Glomerular visceral epithelial cell (primary cell): Measurements from ENCODE around the gene RAD51B.
A peak's percentile ranks its signal among the peaks of the same experiment; 100 is the strongest.
"Not testable (repeated sequence)": the region's sequence is repeated elsewhere in the genome, so short reads cannot be mapped to it uniquely, and the experiment has no call there.

ENCODE experiments used
- DNase-seq: peaks from one replicate; pipeline ENCODE4 v3.0.0-alpha.2; 2016; ENCODE audit errors: extremely low spot score

RAD51B gene

GRCh38 chr14:68295316-68295816 lies 475.8 kb downstream of the RAD51B start:
- no peak for DNase-seq

DNA sequence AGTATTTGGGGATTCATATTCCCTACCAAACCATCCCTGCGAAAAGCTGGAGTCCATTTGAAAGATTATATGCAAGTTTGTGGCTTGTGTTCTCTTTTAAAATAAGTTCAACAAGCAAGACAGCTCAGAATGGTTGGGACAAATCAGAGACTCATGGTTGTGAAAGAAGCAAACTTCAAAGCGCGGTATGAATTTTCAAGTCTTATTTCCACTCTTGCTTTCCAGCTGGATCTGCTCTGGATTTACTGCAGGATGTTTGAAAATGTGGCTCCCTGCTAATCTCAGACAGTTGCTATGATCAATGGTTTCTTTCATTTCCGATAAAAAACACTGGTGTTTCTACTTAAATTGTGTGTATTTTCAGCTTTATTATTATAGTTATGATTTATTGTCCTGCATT lies 477.5 kb downstream of the RAD51B start:
- DNase-seq, result no peak

- DNase-seq, result peak; percentile 22
Observed at GRCh38 chr14:68297876-68298468, 478.4 kb downstream of the RAD51B start.

GRCh38 chr14:68300608-68301007 lies 481.0 kb downstream of the RAD51B start:
- DNase-seq, result no peak

GRCh38 chr14:68301219-68301618 lies 481.6 kb downstream of the RAD51B start:
- DNase-seq, result no peak

GRCh38 chr14:68302938-68303337 lies 483.4 kb downstream of the RAD51B start:
- not testable (repeated sequence) for DNase-seq

DNA sequence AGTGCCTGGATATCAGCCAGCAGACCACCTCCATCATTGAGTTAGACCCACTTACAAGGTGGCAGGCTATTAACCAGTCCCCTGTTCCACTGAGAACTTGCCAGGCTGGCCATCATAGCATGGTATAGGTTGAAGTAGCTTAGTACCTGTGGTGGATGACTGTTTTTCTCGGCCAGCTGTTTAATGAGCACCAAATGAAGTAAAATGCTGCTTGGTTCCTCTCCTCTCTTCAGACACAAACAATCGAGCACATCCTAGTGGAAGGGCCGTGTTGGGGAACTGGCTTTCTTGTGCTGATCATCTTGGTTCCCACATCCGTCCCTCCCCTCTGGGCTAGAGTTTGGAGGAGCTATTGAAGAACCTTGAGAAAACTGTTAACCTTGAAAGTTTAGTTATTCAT lies 486.2 kb downstream of the RAD51B start:
- no peak for DNase-seq

- no peak for DNase-seq
Observed at GRCh38 chr14:68306265-68306933, 486.8 kb downstream of the RAD51B start.

DNA sequence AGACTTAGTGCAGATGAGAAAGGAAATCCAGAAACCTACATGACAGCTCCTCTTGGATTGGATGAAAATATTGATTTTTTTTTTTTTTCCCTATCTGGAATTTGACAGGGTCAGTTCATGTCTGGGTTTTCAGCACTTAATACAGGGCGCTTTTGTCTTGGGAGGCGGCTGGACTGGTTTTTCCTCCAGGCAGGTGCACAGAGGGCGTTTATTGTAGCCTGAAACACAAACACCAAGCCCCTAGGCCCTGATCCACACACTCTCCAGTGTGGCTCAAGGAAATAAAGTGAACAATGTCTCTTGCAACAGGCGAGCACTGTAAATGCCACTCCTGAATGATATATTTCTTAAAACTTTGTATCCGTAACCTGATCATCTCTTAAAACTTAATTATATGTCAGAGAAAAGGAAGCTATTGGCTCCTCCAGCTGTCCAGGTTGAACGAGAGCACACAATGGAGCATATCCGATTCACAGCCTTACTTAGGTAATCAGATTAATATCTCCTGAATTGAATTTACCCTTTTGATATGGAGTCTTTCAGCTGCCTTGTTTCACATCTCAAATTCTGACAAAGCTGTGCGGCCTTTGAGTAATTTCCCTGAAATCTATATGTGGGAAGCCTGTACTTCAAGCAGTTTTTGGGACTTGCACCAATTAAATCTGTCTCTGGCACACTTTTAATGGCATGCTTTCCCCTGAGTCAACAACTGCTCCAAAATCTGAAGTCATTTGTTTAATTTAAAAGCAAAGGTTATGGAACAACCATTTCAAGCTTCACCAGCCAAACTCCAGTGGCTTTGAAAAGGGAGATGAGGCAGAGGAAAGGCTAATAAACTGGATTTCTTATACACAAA lies 487.6 kb downstream of the RAD51B start:
- no peak for DNase-seq

DNA sequence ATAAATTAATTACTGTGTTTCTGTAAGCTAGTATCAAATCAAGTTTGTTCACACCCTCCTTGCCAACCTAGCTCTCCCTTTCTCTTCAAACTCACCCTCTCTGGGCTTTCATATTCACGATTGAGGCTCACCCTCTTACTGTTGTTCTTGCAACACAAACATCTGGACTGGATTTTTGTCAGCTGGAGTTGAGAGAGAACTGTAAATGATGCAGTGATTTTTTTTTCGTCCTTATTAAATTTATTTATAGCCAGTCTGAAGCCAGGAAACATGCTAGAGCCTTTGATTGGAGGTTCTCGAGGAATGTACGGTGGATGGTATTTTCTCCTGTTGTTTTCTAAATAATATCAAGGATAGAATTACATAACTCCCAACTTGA lies 488.2 kb downstream of the RAD51B start:
- DNase-seq, result no peak

- DNase-seq, result no peak
Observed at GRCh38 chr14:68308726-68309520, 489.3 kb downstream of the RAD51B start.

DNA sequence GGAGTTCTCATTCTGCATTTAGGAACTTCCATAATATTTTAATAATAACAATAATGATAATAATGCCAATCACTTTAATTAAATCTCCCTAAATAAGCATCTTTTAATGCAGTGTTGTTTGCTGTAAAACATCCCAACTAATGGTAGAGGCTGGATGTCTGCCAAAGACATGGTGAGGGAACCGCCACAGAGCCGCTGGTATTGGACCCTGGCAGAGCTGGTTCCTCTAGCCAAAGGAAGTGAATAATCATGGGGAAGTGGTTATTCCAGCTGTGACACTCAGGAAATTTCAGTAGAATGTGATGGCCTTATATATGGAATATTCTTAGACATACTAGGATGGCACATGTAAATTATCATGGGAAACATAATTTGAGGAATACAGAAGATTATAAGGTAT lies 490.0 kb downstream of the RAD51B start:
- peak; percentile 47 for DNase-seq

GRCh38 chr14:68312300-68312699 lies 492.7 kb downstream of the RAD51B start:
- no peak for DNase-seq

- DNase-seq, result no peak
Observed at GRCh38 chr14:68312884-68313610, 493.5 kb downstream of the RAD51B start.

DNA sequence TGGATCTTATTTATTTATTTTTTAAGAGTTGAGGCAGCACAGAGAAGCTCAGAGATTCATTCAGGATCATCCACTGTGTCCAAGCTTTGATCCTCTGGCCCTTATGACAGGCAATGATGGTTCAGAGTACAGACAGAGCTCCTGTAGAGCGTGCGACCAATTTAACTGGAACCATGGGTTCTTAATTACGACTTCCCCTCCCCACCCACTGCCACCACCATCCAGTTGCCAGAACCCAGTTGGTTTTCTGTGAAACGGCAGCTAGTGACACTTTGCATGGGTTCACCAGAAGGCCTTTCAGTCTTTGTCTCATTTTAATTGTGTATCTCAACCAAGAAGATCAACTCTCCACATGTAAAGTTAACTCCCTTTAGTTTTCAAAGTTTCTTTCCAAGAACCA lies 495.1 kb downstream of the RAD51B start:
- no peak for DNase-seq

DNA sequence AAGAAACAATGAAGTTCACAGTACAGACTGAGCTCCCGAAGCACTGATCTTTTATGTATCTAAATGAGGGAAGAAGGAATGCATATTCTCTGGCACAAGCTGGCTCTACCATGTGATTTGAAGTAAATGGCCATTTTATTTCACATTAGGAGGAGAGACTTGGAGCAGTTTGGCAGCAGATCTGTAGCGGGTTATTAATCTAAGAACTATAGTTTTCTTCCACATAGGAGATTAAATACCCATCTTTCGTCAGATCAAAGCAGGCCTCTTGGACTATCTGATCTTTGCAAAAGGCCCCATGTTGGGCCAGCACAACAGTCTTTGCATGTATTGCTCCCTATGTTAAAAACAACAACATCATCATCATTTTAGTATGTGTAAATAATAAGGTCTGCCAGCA lies 495.5 kb downstream of the RAD51B start:
- no peak for DNase-seq

GRCh38 chr14:68316078-68316868 lies 496.7 kb downstream of the RAD51B start:
- no peak for DNase-seq

GRCh38 chr14:68317239-68317638 lies 497.7 kb downstream of the RAD51B start:
- DNase-seq, result no peak

- no peak for DNase-seq
Observed at GRCh38 chr14:68318828-68319227, 499.2 kb downstream of the RAD51B start.

DNA sequence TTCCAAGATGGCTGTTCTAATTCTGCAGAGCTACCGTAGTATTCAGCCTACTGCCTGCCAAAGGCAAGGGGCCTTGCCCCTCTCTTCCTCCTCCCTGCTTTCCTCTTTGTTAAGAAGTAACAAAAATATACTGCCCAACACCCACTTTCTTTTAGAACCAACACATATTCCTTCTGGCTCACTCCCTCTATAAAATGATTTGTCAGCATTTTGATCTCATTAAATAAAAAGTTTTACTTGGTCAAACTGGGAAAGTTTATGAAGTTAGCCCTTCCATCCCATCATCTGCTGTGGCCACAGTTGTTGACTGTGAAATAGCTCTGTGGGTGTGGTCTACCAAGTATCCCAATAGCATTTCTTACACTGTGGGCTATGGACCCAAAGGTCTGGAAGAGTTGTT lies 500.9 kb downstream of the RAD51B start:
- DNase-seq, result no peak
